HG03520 (cell line): ENCODE data around the gene ODAD4.
"Not testable (repeated sequence)": the region's sequence is repeated elsewhere in the genome, so short reads cannot be mapped to it uniquely, and the experiment has no call there.

Experiments used
- ATAC-seq: cut with Tn5 transposase; IDR thresholded peaks from one replicate; pipeline ENCODE4 v1.9.1; 2021; ENCODE audit warnings: mild to moderate bottlenecking, moderate library complexity; ENCODE audit not compliant: unreplicated experiment

ODAD4 gene

GRCh38 chr17:41913798-41914197 is 16.6 kb upstream of the ODAD4 start:
- no peak for ATAC-seq

GRCh38 chr17:41914358-41914766 is 16.1 kb upstream of the ODAD4 start:
- ATAC-seq: no peak

- ATAC-seq: no peak
Measured at GRCh38 chr17:41915020-41915419, 15.4 kb upstream of the ODAD4 start.

- no peak for ATAC-seq
Measured at GRCh38 chr17:41915566-41915965, 14.9 kb upstream of the ODAD4 start.

GRCh38 chr17:41917192-41917591 is 13.2 kb upstream of the ODAD4 start:
- no peak for ATAC-seq

GRCh38 chr17:41917679-41918313 is 12.6 kb upstream of the ODAD4 start:
- no peak for ATAC-seq

GRCh38 chr17:41918314-41919164 is 11.9 kb upstream of the ODAD4 start, which contains the start of gene ACLY:
Gene ACLY, minus strand, starts transcription at chr17:41918951. Its CDS starts 5,078 bp downstream, at chr17:41913873.
- ATAC-seq: peak; percentile 90

- no peak for ATAC-seq
Measured at GRCh38 chr17:41919165-41919817, 11.1 kb upstream of the ODAD4 start.

- ATAC-seq: no peak
Measured at GRCh38 chr17:41919840-41920579, 10.4 kb upstream of the ODAD4 start.

GRCh38 chr17:41920580-41920955 is 9.8 kb upstream of the ODAD4 start:
- ATAC-seq: no peak

- no peak for ATAC-seq
Measured at GRCh38 chr17:41925991-41926590, 4.3 kb upstream of the ODAD4 start.

GRCh38 chr17:41928693-41929251 is 1.6 kb upstream of the ODAD4 start:
- ATAC-seq: no peak

GRCh38 chr17:41930833-41931156 is 378 bp downstream of the ODAD4 start:
- ATAC-seq: not testable (repeated sequence)

GRCh38 chr17:41931715-41932114 is 1.3 kb downstream of the ODAD4 start:
- ATAC-seq: not testable (repeated sequence)

GRCh38 chr17:41932816-41933389 is 2.5 kb downstream of the ODAD4 start:
- no peak for ATAC-seq

- no peak for ATAC-seq
Measured at GRCh38 chr17:41935641-41936040, 5.2 kb downstream of the ODAD4 start.

- ATAC-seq: no peak
Measured at GRCh38 chr17:41937970-41938954, 7.8 kb downstream of the ODAD4 start.

- ATAC-seq: no peak
Measured at GRCh38 chr17:41939044-41939692, 8.8 kb downstream of the ODAD4 start.
